K562 (cell line): ENCODE measurements around the gene PARD3B. TPM values are rescaled to one million over a fixed set of nuclear protein-coding genes. Genes with fewer than 3 reads are reported as not detected.

Experiments
- ATAC-seq: fragments of 200-7000 bp; cut with Tn5 transposase; 3 replicates; pipeline ENCODE4 v1.9.1; 2020; ENCODE audit warnings: moderate library complexity
- BruUV-seq: library from RNA; stranded (reverse); fragments of 400-500 nt; replicated peaks from 2 replicates; lab custom pipeline; 2021; lab: Mats Ljungman, UMichigan
- CTCF ChIA-PET: fragments of 300-600 bp; formaldehyde crosslinking; extraction: SDS; loops from one replicate; lab custom pipeline; 2021; ENCODE audit warnings: low intra/inter-chr PET ratio; lab: Yijun Ruan, JAX
- POLR2A ChIA-PET: fragments of 300-600, 350-650 bp; sonication (Branson Sonifier 250); formaldehyde crosslinking; extraction: SDS; loops from one replicate; lab custom pipeline; 2021; ENCODE audit warnings: antibody characterized with exemption, inconsistent platforms; lab: Yijun Ruan, JAX
- DNase-seq, 4 experiments: peaks; one replicate each; pipeline versions ENCODE4 v3.0.0 to v3.0.0-alpha.2; 2011 to 2018; ENCODE audit warnings: low spot score in 3 of 4, mixed read lengths in 3 of 4; ENCODE audit errors: extremely low read depth in 1 of 4
- FAIRE-seq: peaks from 2 replicates; lab custom pipeline; 2011; peaks lifted over from hg19 to GRCh38; lab: Jason Lieb, UNC
- H2AFZ ChIP-seq: 2 replicates; pipeline ENCODE4 v1.6.0; 2011; ENCODE audit warnings: low read depth, low read length, control low read depth, inconsistent platforms
- H3K27ac ChIP-seq: fragments of 200-600 bp; 3 replicates; pipeline ENCODE4 v1.8.0; 2011; ENCODE audit warnings: low read depth, mild to moderate bottlenecking, control low read depth, inconsistent platforms, low read length, moderate library complexity, mixed read lengths; ENCODE audit errors: extremely low read depth
- H3K27me3 ChIP-seq, 2 experiments: fragments of 300-600 bp in 1 of 2; 2 replicates in 1 of 2; 3 replicates in 1 of 2; pipeline versions ENCODE4 v1.6.0 to v1.8.0; 2011; ENCODE audit warnings: inconsistent platforms in 2 of 2, low read length in 2 of 2, mild to moderate bottlenecking in 1 of 2, mixed read lengths in 1 of 2, moderate library complexity in 1 of 2; ENCODE audit not compliant: control insufficient read depth in 2 of 2, insufficient read depth in 2 of 2
- H3K36me3 ChIP-seq: fragments of 300-600 bp; 3 replicates; pipeline ENCODE4 v1.8.0; 2011; ENCODE audit warnings: mild to moderate bottlenecking, low read length, inconsistent platforms; ENCODE audit not compliant: control insufficient read depth, insufficient read depth
- H3K4me1 ChIP-seq, 2 experiments: fragments of 200-600 bp in 1 of 2; replicated peaks in 1 of 2; 2 replicates in 1 of 2; 3 replicates in 1 of 2; pipeline versions ENCODE4 v1.5.1 to v1.8.0; 2011; ENCODE audit warnings: inconsistent platforms in 2 of 2, low read length in 2 of 2, mild to moderate bottlenecking in 1 of 2, mixed read lengths in 1 of 2, moderate library complexity in 1 of 2; ENCODE audit not compliant: control insufficient read depth in 2 of 2, insufficient read depth in 2 of 2
- H3K4me2 ChIP-seq: 2 replicates; pipeline ENCODE4 v1.6.1; 2011; ENCODE audit warnings: low read length, control low read depth, inconsistent platforms, mixed read lengths; ENCODE audit not compliant: insufficient read depth
- H3K4me3 ChIP-seq: fragments of 200-600 bp; sonication (generic), shearing (Covaris generic); 2 replicates; pipeline ENCODE4 v1.5.1; 2016; ENCODE audit warnings: control low read depth, inconsistent platforms
- H3K79me2 ChIP-seq: fragments of 200-600 bp; 3 replicates; pipeline ENCODE4 v1.8.0; 2011; ENCODE audit warnings: low read length, inconsistent platforms; ENCODE audit not compliant: control insufficient read depth, insufficient read depth
- H3K9ac ChIP-seq, 2 experiments: 2 replicates each; pipeline versions ENCODE4 v1.6.0 to v1.6.1; 2011; ENCODE audit warnings: low read depth in 2 of 2, low read length in 2 of 2, control low read depth in 1 of 2, inconsistent platforms in 1 of 2, mild to moderate bottlenecking in 1 of 2, mixed read lengths in 1 of 2; ENCODE audit not compliant: insufficient read depth in 1 of 2
- H3K9me1 ChIP-seq: one replicate; pipeline ENCODE4 v1.6.0; 2011; ENCODE audit warnings: inconsistent platforms, mild to moderate bottlenecking, low read length, moderate library complexity; ENCODE audit not compliant: control insufficient read depth, insufficient read depth
- H3K9me3 ChIP-seq: replicated peaks from 2 replicates; pipeline ENCODE4 v1.5.1; 2011; ENCODE audit warnings: low read depth, low read length, inconsistent platforms; ENCODE audit not compliant: control insufficient read depth, insufficient read depth
- H4K20me1 ChIP-seq: replicated peaks from 2 replicates; pipeline ENCODE4 v1.6.1; 2011; ENCODE audit warnings: low read length, inconsistent platforms, mixed read lengths; ENCODE audit not compliant: control insufficient read depth, insufficient read depth
- BRF1 ChIP-seq: IDR thresholded peaks from 3 replicates; pipeline ENCODE4 v1.6.1; 2011; ENCODE audit warnings: borderline replicate concordance, mild to moderate bottlenecking; ENCODE audit not compliant: insufficient read length; ENCODE audit errors: extremely low read depth
- DLX4 ChIP-seq: fragments of 250-450 bp; sonication (Bioruptor Pico); IDR thresholded peaks from 2 replicates; pipeline ENCODE4 v1.6.1; 2021; ENCODE audit warnings: mild to moderate bottlenecking
- ELF4 ChIP-seq: fragments of 450-650 bp; formaldehyde crosslinking; IDR thresholded peaks from 2 replicates; pipeline ENCODE4 v1.4.0; 2022; ENCODE audit warnings: missing genetic modification characterization
- EP300 ChIP-seq: IDR thresholded peaks from 2 replicates; pipeline ENCODE4 v1.6.1; 2012; ENCODE audit warnings: low read length, improper control_type of control experiment
- EZH2 ChIP-seq: IDR thresholded peaks from 2 replicates; pipeline ENCODE4 v1.6.1; 2012; ENCODE audit warnings: low read depth, mild to moderate bottlenecking, inconsistent platforms, low read length, borderline replicate concordance
- HSF4 ChIP-seq: fragments of 250-450 bp; sonication (Bioruptor Pico); IDR thresholded peaks from 2 replicates; pipeline ENCODE4 v2.1.2; 2022; ENCODE audit warnings: mild to moderate bottlenecking, moderate library complexity, borderline replicate concordance
- KDM2B ChIP-seq: fragments of 250-450 bp; sonication (Bioruptor Pico); IDR thresholded peaks from 2 replicates; pipeline ENCODE4 v1.8.0; 2021; ENCODE audit warnings: mild to moderate bottlenecking, moderate library complexity
- MED1 ChIP-seq: sonication (generic); formaldehyde crosslinking; IDR thresholded peaks from 2 replicates; pipeline ENCODE4 v1.8.1; 2023; ENCODE audit warnings: missing genetic modification reagents, borderline replicate concordance
- NUFIP1 ChIP-seq: fragments of 450-650 bp; IDR thresholded peaks from 2 replicates; pipeline ENCODE4 v1.6.1; 2018; ENCODE audit not compliant: partially characterized antibody
- POLR2AphosphoS5 ChIP-seq: IDR thresholded peaks from 2 replicates; pipeline ENCODE4 v1.6.1; 2011; ENCODE audit warnings: mild to moderate bottlenecking, low read depth, low read length, moderate library complexity; ENCODE audit not compliant: control insufficient read depth, insufficient read depth
- POU5F1 ChIP-seq: fragments of 150-350 bp; IDR thresholded peaks from 2 replicates; pipeline ENCODE4 v1.6.1; 2014; ENCODE audit warnings: borderline replicate concordance, low read length, low read depth, mild to moderate bottlenecking; ENCODE audit not compliant: partially characterized antibody
- TAF15 ChIP-seq: fragments of 200-400 bp; formaldehyde crosslinking; IDR thresholded peaks from 2 replicates; pipeline ENCODE4 v1.6.1; 2017; ENCODE audit warnings: mild to moderate bottlenecking, low read depth, low read length, moderate library complexity
- TGIF2 ChIP-seq: sonication (generic); formaldehyde crosslinking; IDR thresholded peaks from 2 replicates; pipeline ENCODE4 v1.8.1; 2022; ENCODE audit warnings: mild to moderate bottlenecking, missing genetic modification reagents, moderate library complexity
- TSC22D4 ChIP-seq: fragments of 450-650 bp; IDR thresholded peaks from 2 replicates; pipeline ENCODE4 v1.6.1; 2016; ENCODE audit warnings: missing genetic modification characterization, missing biosample characterization, control low read depth
- ZBTB12 ChIP-seq: fragments of 250-450 bp; sonication (Bioruptor Pico); IDR thresholded peaks from 2 replicates; pipeline ENCODE4 v1.4.0; 2020
- ZNF133 ChIP-seq: fragments of 250-450 bp; sonication (Bioruptor Pico); IDR thresholded peaks from 2 replicates; pipeline ENCODE4 v1.4.0; 2020; ENCODE audit warnings: mild to moderate bottlenecking
- WGBS: fragments of 100-300 bp; shearing (Covaris generic); methylation state at CpG from one replicate; pipeline ENCODE4 v1.1.6; 2016; ENCODE audit warnings: low coverage, mixed read lengths; ENCODE audit not compliant: insufficient coverage; ENCODE audit errors: missing lambda C conversion rate; 5-methylcytosine and 5-hydroxymethylcytosine counted together
- in situ Hi-C: fragments of 300-500 bp; cut with MboI; formaldehyde crosslinking; loops from 4 replicates; pipeline ENCODE4 v1.15.0; 2018; ENCODE audit warnings: inconsistent platforms, mixed read lengths
- intact Hi-C: fragments of 100-400 bp; cut with micrococcal nuclease; formaldehyde crosslinking; loops from 2 replicates; pipeline ENCODE4 v1.14.2; 2022
- polyA plus RNA-seq, 8 experiments: library from polyadenylated mRNA; depleted of rRNA in 4 of 8; stranded (reverse) in 5 of 8; unstranded in 3 of 8; fragments of >200 nt; fragmentation: Nextera tagmentation in 2 of 8; fragmentation: Illumina TruSeq in 1 of 8; extraction: Ambion mirVana in 2 of 8; extraction: Trizol in 1 of 8; gene quantifications; 2 replicates each; pipeline versions ENCODE4 v1.2.1 to v1.2.3, GENCODE V29; 2011 to 2014; ENCODE audit warnings: inconsistent platforms in 1 of 8, missing spikeins in 1 of 8
- total RNA-seq, 7 experiments: library from RNA; depleted of rRNA in 6 of 7; stranded (reverse); fragments of >200 nt in 6 of 7; fragmentation: Illumina TruSeq in 2 of 7; extraction: Trizol in 2 of 7; gene quantifications; 2 replicates each; pipeline versions ENCODE4 v1.2.1 to v1.2.3, GENCODE V29; 2011 to 2021; ENCODE audit warnings: low replicate concordance in 1 of 7
- TF ChIP-seq, protein P1 (sequence below), 2 experiments: fragments of 250-450 bp in 1 of 2; fragments of 450-650 bp in 1 of 2; sonication (Bioruptor Pico) in 1 of 2; IDR thresholded peaks; 2 replicates each; pipeline versions ENCODE4 v1.6.1 to v1.8.0; 2016 to 2021; ENCODE audit warnings: mild to moderate bottlenecking in 2 of 2, moderate library complexity in 2 of 2, missing compliant biosample characterization in 1 of 2, missing genetic modification characterization in 1 of 2
- TF ChIP-seq, protein P2 (sequence below): fragments of 200-800 bp; sonication (Bioruptor generic); IDR thresholded peaks from 2 replicates; pipeline ENCODE4 v1.6.1; 2017; ENCODE audit warnings: missing genetic modification characterization, missing compliant biosample characterization

PARD3B gene
- total and polyA plus RNA-seq, 9 of the 15 experiments (the other 6 are each of a cell fraction or from before 2014, with no cell fraction given), result 0.15 to 3.0 (median 1.1) TPM

GRCh38 chr2:204946892-204947291, 401.6 kb downstream of the PARD3B start (continued):
- TF ChIP-seq HSF4 (CRISPR knock-in tag) (no peak), POU5F1 (no peak)
- TF ChIP-seq, protein P1, sequence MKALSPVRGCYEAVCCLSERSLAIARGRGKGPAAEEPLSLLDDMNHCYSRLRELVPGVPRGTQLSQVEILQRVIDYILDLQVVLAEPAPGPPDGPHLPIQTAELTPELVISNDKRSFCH (CRISPR knock-in tag; IDR thresholded peaks at IDR 0.05), result no peak
- TF ChIP-seq, protein P1 (tag; IDR thresholded peaks at IDR 0.05), result no peak

GRCh38 chr2:204947405-204947804, 402.1 kb downstream of the PARD3B start:
- TF ChIP-seq ZBTB12 (CRISPR knock-in tag) (no peak), TAF15 (no peak), ELF4 (CRISPR knock-in tag) (no peak), NUFIP1 (no peak), KDM2B (CRISPR knock-in tag) (no peak), POLR2AphosphoS5 (no peak), TGIF2 (no peak), TSC22D4 (tag) (no peak), DLX4 (no peak), EZH2 (no peak), ZNF133 (CRISPR knock-in tag) (no peak), MED1 (no peak), BRF1 (no peak), EP300 (no peak)
- TF ChIP-seq, protein P2, sequence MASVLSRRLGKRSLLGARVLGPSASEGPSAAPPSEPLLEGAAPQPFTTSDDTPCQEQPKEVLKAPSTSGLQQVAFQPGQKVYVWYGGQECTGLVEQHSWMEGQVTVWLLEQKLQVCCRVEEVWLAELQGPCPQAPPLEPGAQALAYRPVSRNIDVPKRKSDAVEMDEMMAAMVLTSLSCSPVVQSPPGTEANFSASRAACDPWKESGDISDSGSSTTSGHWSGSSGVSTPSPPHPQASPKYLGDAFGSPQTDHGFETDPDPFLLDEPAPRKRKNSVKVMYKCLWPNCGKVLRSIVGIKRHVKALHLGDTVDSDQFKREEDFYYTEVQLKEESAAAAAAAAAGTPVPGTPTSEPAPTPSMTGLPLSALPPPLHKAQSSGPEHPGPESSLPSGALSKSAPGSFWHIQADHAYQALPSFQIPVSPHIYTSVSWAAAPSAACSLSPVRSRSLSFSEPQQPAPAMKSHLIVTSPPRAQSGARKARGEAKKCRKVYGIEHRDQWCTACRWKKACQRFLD (CRISPR knock-in tag), result no peak
- TF ChIP-seq, all 486 proteins: peak for 0
- H4K20me1 ChIP-seq, result no peaks in the 10 kb centered on the region
- H3K9ac ChIP-seq, result no peak overlapping the region
- no TSS peak for BruUV-seq
- ATAC-seq (no peak), FAIRE-seq (no peak), DNase-seq (no peak)
- POLR2A ChIA-PET, result no interaction called here
- no peaks in the 10 kb centered on the region for H3K79me2 ChIP-seq
- no peak overlapping the region for H3K27ac ChIP-seq
- no peak overlapping the region for H3K4me2 ChIP-seq
- intact Hi-C loops, result no loop called here
- no peaks in the 10 kb centered on the region for H3K9me1 ChIP-seq
- no peaks in the 10 kb centered on the region for H3K9me3 ChIP-seq
- WGBS, result 23% methylated on average over 1 of the region's 1 CpG
- CTCF ChIA-PET, result no interaction called here
- H3K27me3 ChIP-seq, result no peaks in the 10 kb centered on the region
- H3K4me3 ChIP-seq, result no peak overlapping the region
- in situ Hi-C loops, result no loop called here
- no peak overlapping the region for H2AFZ ChIP-seq
- H3K36me3 ChIP-seq, result no peaks in the 10 kb centered on the region
- no peaks in the 10 kb centered on the region for H3K4me1 ChIP-seq
